T-helper 2 cell treated with Interferon-gamma antibody and Interleukin-4, amounts not matched to agents 100 ng/mL and 5 ng/mL, for 36 hours (primary cell): ENCODE results near the gene FIBCD1. TPM values are rescaled to one million over a fixed set of nuclear protein-coding genes. Genes with fewer than 3 reads are reported as not detected.

Source experiments
- intact Hi-C: fragments of 100-400 bp; cut with micrococcal nuclease; formaldehyde crosslinking; loops from one replicate; pipeline ENCODE4 v1.15.1; 2023
- total RNA-seq: library from RNA; stranded (reverse); gene quantifications from 2 replicates; pipeline ENCODE4 v1.2.3, GENCODE V29; 2022

FIBCD1 gene
- total RNA-seq, 1 donor from 2014 or later = not detected

- intact Hi-C loops = no loop called here
These were observed 829 bp downstream of the FIBCD1 start for GRCh38 chr9:130938184-130938651.

GRCh38 chr9:130937146-130938076 lies 1.6 kb downstream of the FIBCD1 start:
- intact Hi-C loops = no loop called here

DNA sequence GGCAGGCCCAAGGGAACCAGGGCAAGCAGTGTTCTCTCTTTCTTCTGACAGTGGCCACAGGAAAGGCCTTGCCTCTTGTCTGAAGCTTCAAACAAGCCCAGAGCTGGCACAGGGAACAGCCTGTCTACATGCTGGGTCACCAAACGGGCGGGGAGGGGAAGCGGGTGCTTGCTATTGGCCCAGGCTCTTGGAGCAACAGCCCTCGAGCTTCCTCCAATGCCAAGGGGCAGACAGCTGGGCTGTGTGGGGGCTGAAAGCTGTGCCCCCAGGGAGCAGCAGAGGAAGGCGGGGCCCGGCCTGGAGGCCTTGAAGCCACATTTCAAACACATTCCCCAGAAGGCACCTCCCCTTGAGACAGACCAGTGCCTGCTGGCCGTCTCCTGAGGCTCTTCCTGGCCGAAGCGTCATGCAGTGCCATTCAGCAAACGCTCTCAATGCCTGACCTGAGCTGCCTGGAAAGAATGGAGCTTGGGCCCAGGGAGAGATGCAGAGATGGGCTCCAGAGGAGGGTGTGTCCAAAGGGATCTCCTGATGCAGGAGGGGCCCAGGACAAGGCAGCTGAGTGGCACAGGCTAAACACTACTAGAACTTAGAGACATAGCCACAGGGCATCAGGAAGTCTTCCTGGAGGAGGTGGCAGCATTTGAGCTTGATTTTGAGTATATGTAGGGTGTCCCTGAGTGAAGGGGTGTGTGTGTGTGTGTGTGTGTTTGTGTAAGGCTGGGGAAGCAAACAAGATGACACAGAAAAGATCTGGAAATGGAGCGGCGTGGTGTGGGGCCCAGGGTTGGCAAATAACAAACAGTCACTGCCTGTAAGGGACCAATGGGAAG lies 2.5 kb downstream of the FIBCD1 start:
- intact Hi-C loops = no loop called here

GRCh38 chr9:130935648-130936271 lies 3.3 kb downstream of the FIBCD1 start:
- intact Hi-C loops = no loop called here

- intact Hi-C loops = no loop called here
These were observed 4.1 kb downstream of the FIBCD1 start for GRCh38 chr9:130934702-130935647.

GRCh38 chr9:130934246-130934645 lies 4.8 kb downstream of the FIBCD1 start:
- intact Hi-C loops = no loop called here

DNA sequence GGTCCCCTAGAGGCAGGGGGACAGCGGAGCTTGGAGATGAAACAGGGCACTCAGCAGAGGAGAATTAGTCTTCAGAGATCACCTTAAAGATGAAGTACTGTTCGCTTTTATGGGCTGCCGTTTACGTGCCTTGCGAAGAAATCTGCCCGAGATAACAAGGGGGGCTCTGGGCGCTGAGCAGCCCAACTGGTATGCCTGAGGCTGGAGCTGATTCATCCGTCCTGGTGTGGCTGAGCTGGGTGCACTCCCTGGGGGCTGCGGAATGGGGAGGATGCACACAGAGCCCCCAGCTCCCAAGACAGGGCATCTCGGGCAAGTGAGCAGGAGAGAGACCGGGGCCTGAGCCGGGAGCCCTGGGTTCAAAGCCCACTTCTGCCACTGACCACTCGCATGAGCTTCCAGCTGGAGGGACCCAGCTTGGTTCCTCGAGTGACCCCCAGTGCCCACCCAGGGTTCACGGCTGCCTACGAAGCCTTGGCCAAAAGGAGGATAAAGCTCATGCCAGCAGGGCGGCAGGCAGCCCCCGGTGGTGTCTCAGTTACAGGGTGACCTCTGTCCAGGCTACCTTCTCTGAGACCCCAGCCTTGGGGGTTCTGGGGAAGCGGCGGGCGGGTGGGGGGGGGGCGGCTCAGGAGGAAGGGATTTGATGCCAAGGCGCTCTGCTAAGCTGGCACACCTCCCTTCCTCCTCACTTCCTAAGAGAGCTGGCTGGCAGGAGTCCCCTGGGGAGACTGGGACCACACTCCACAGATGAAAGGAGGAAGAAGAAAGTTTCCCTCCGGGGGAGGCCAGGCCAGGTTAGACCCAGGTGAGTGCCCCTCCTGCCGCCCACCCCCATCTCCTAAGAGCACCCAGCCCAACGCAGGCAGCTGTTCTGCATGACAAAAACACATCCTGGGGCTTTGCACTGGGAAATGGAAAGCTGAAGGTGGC lies 5.7 kb downstream of the FIBCD1 start:
- intact Hi-C loops = no loop called here

- intact Hi-C loops = no loop called here
These were observed 6.6 kb downstream of the FIBCD1 start for GRCh38 chr9:130932255-130933079.

GRCh38 chr9:130931508-130932254 lies 7.4 kb downstream of the FIBCD1 start:
- intact Hi-C loops = no loop called here

DNA sequence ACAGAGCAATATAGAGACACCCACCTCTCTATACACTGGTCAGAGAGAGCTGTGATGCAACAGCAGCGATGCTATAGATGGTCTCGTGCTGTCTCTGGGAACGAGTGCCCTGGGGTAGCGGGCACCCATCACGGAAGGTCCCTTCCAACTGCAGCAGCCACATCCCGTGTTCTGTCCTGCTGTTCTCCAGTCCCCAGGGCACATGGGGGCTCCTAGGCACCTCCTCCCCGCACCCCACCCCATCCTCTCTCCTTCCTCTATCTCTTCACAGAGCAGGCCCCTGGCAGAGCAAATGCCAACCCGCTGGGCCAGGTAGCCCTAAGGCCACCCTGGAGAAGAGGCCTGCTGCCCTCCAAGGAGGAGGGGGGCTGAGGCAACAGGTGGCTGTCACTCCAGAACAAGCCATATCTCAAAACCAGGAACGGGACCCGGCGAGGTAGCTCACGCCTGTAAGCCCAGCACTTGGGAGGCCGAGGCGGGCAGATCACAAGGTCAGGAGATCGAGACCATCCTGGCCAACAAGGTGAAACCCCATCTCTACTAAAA lies 8.2 kb downstream of the FIBCD1 start:
- intact Hi-C loops = no loop called here

DNA sequence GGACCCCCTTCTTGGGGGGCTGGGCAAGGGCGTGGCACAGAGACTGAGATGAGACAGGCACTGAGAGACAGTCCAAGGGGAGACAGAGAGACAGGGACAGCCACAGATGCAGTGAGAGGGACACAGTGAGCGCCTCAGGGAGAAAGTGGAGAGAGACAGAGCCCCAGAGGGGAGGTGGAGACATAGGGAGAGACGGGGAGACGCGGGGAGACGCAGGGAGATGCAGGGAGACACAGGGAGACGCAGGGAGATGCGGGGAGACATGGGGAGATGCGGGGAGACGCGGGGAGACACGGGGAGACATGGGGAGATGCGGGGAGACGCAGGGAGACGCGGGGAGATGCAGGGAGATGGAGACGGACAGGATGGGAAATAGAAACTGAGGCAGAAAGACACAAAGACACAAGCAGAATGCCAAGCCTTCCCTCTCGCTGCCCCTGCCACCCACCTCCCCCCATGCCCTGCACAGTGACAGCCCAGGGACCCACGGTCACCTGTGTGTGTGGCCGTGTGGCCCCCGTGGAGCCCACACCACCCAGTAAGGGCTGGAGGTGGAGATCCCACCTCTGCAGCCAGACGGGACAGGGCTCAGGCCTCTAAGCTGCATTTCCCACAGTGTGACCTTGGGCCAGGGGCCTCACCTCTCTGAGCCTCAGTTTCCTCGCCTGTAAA lies 8.8 kb downstream of the FIBCD1 start:
- intact Hi-C loops = no loop called here

DNA sequence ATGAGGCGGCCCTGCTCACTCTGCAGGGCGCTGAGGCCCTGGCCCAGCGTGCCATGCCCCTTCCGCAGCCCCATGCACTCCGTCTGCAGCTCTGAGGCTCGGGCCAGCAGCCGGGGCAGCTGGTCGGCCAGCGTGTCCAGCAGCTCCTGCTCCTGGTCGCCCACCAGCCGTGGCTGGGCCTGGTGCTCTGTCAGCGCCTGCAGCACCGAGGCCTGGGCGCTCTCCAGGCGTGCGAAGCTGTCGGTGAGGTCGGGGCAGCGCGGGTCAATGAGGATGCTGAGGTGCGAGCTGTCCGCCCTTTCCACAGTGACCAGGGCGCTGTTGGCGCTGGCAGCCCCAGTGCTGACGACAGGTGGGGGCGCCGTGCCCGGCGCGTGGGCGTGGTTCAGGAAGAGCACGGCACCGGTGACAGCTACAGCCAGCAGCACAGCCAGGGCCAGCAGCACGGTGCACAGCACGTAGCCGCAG lies 9.4 kb downstream of the FIBCD1 start:
- intact Hi-C loops = no loop called here

GRCh38 chr9:130927995-130928900 lies 10.8 kb downstream of the FIBCD1 start:
- intact Hi-C loops = no loop called here

- intact Hi-C loops = no loop called here
These were observed 11.7 kb downstream of the FIBCD1 start for GRCh38 chr9:130927338-130927737.

DNA sequence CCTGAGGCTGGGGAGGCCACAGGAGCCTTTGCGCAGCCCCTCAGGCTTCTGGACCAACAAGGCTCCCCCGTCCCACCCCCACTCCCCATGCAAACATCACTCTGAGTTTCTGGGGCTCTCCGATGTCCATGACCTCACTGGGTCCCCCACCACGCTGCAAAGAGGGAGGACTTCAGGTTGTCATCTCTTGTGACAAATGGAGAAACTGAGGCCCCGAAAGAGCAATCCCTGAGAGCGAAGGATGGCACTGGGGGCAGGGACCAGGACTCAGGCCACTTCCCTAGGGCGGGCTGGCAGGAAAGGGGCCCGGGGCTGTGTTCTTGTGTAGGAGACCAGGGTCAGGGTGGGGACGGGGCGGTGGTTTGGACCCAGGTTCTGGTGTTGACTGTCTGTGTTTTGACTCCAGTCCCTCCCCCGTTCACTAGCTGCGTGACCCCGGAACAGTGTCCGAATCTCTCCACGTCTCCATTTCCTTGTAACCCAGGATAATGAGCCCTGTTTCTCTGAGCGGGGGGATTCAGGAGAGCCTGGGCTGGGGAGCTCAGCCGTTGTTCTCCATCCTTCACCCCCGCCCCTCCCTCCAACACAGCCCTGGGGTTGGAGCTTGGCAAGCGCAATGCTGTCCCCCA lies 13.9 kb downstream of the FIBCD1 start:
- intact Hi-C loops = no loop called here
